Right lobe of liver (tissue), 6 donors: ENCODE measurements around the gene COTL1. TPM values are rescaled to one million over a fixed set of nuclear protein-coding genes. Genes with fewer than 3 reads are reported as not detected.

ENCODE experiments used
- ATAC-seq, 4 donors: fragments of 200-7000 bp; cut with Tn5 transposase; one replicate each; pipeline ENCODE4 v1.9.1; 2020; ENCODE audit warnings: mild to moderate bottlenecking in 4 of 4, moderate library complexity in 4 of 4
- DNase-seq, 3 donors: peaks; one replicate each; pipeline ENCODE4 v3.0.0-alpha.2; 2020
- H3K27ac ChIP-seq, 3 donors: fragments of 200-600 bp; one replicate each; pipeline ENCODE4 v1.8.0; 2022
- H3K27me3 ChIP-seq, 2 donors: fragments of 200-600 bp; one replicate each; pipeline ENCODE4 v1.8.0; 2022
- H3K36me3 ChIP-seq, 4 donors: fragments of 200-600 bp; sonication (generic) in 1 of 4; one replicate each; pipeline versions ENCODE4 v1.5.1 to v1.8.0; 2017 to 2022; ENCODE audit warnings: control low read depth in 1 of 4
- H3K4me1 ChIP-seq, 4 donors: fragments of 200-600 bp; sonication (generic) in 1 of 4; one replicate each; pipeline versions ENCODE4 v1.5.1 to v1.8.0; 2017 to 2022; ENCODE audit warnings: control low read depth in 1 of 4
- H3K4me3 ChIP-seq, 3 donors: fragments of 200-600 bp; one replicate each; pipeline ENCODE4 v1.8.0; 2022
- H3K9me3 ChIP-seq, 4 donors: fragments of 200-600 bp; sonication (generic) in 1 of 4; one replicate each; pipeline versions ENCODE4 v1.5.1 to v1.8.0; 2017 to 2022; ENCODE audit warnings: control low read depth in 1 of 4
- CTCF ChIP-seq, 4 donors: fragments of 200-600 bp in 3 of 4; fragments of 450-650 bp in 1 of 4; IDR thresholded peaks; one replicate each; pipeline versions ENCODE4 v1.5.1 to v1.8.0; 2016 to 2022; ENCODE audit warnings: antibody characterized with exemption in 4 of 4, mild to moderate bottlenecking in 2 of 4
- POLR2A ChIP-seq: fragments of 450-650 bp; IDR thresholded peaks from one replicate; pipeline ENCODE4 v1.6.1; 2017; ENCODE audit warnings: antibody characterized with exemption, mild to moderate bottlenecking
- whole genome bisulfite sequencing: methylation state at CpG from one replicate; pipeline ENCODE4 v1.1.6; 2018; ENCODE audit warnings: low coverage, low lambda C conversion rate; ENCODE audit not compliant: insufficient coverage; ENCODE audit errors: missing lambda C conversion rate; 5-methylcytosine and 5-hydroxymethylcytosine counted together
- intact Hi-C, 2 donors: fragments of 100-400 bp; cut with DNase I; formaldehyde crosslinking; loops; one replicate each; pipeline versions ENCODE4 v1.11.2 to v1.14.1; 2022
- total RNA-seq, 6 experiments: library from RNA; depleted of rRNA in 2 of 6; stranded (reverse); fragments of >200 nt in 2 of 6; fragmentation: NEBNext Ultra II Directional in 3 of 6; extraction: Animal tissue kit (Norgen Biotek cat#: 25700) in 3 of 6; gene quantifications; one replicate each; pipeline versions ENCODE4 v1.1.0 to v1.2.4, GENCODE V29; 2016 to 2023
- donor health status: DM: no; HTN: yes; CAD: no.
- donor health status: DM: no; HTN: no; CAD: no.
- donor health status: DM: no; HTN: no; CAD: no.
- donor health status: DM: no; HTN: yes; CAD: no.
- donor health status: DM: no; HTN: yes; CAD: no.

COTL1 gene
- total RNA-seq, 6 experiments from 2014 or later: 12.4 to 51.0 (median 18.6) TPM

- peaks cover 0 to 8% (median 0%) of the 10 kb centered on the region in 4 donors for H3K4me1 ChIP-seq
- H3K9me3 ChIP-seq: no peaks in the 10 kb centered on the region
- intact Hi-C loops: no loop called here
- ATAC-seq (no peak), DNase-seq (no peak)
- H3K36me3 ChIP-seq: no peaks in the 10 kb centered on the region
- no peak overlapping the region for H3K4me3 ChIP-seq
- H3K27ac ChIP-seq: no peak overlapping the region
- WGBS: 50% methylated on average over 7 of the region's 9 CpGs
- no peak for TF ChIP-seq CTCF (IDR thresholded peaks at IDR 0.05)
- no peak for TF ChIP-seq POLR2A
- H3K27me3 ChIP-seq: no peaks in the 10 kb centered on the region
Measured at GRCh38 chr16:84604477-84605013, 13.3 kb downstream of the COTL1 start.

- DNase-seq (no peak), ATAC-seq (no peak)
- no peaks in the 10 kb centered on the region for H3K9me3 ChIP-seq
- intact Hi-C loops: no loop called here
- H3K36me3 ChIP-seq: no peaks in the 10 kb centered on the region
- no peak overlapping the region for H3K27ac ChIP-seq
- TF ChIP-seq CTCF (IDR thresholded peaks at IDR 0.05) (no peak), POLR2A (no peak)
- H3K27me3 ChIP-seq: no peaks in the 10 kb centered on the region
- H3K4me3 ChIP-seq: no peak overlapping the region
- peaks cover 0 to 14% (median 0%) of the 10 kb centered on the region in 4 donors for H3K4me1 ChIP-seq
- 75% methylated on average over 8 of the region's 10 CpGs for WGBS
Measured at GRCh38 chr16:84603940-84604339, 13.9 kb downstream of the COTL1 start.

GRCh38 chr16:84603140-84603816, 14.6 kb downstream of the COTL1 start:
- H3K4me3 ChIP-seq: no peak overlapping the region

More at GRCh38 chr16:84603140-84603816, 14.6 kb downstream of the COTL1 start:
- H3K27ac ChIP-seq: peak overlapping the region in 2 of 3 donors; percentile 24 to 51
- peak; percentile 24 to 56 (median 39) for ATAC-seq
- peak in 1 of 3 donors; percentile 79 for DNase-seq
- no peaks in the 10 kb centered on the region for H3K36me3 ChIP-seq
- 67% methylated on average over 10 of the region's 23 CpGs for WGBS
- H3K27me3 ChIP-seq: no peaks in the 10 kb centered on the region
- TF ChIP-seq POLR2A (no peak), CTCF (IDR thresholded peaks at IDR 0.05) (no peak)
- no peaks in the 10 kb centered on the region for H3K9me3 ChIP-seq
- peaks cover 0 to 14% (median 0%) of the 10 kb centered on the region in 4 donors for H3K4me1 ChIP-seq
- intact Hi-C loops: no loop called here
